H1 (cell line): ENCODE results near the gene NME4. TPM values are rescaled to one million over a fixed set of nuclear protein-coding genes. Genes with fewer than 3 reads are reported as not detected.

ENCODE experiments used
- CTCF ChIA-PET: fragments of 300-600 bp; sonication (Branson Sonifier 250); formaldehyde crosslinking; loops from one replicate; lab custom pipeline; 2021; ENCODE audit not compliant: partially characterized antibody; lab: Charles Lee
- POLR2A ChIA-PET: fragments of 300-600 bp; sonication (Branson Sonifier 250); formaldehyde crosslinking; loops from one replicate; lab custom pipeline; 2021; ENCODE audit warnings: inconsistent platforms; ENCODE audit not compliant: partially characterized antibody; lab: Charles Lee
- DNase-seq, 2 experiments: peaks; one replicate each; pipeline versions ENCODE4 v3.0.0 to v3.0.0-alpha.2; 2010 to 2022; ENCODE audit warnings: low spot score in 2 of 2, low read depth in 1 of 2, mixed read lengths in 1 of 2
- FAIRE-seq: peaks from 2 replicates; lab custom pipeline; 2011; peaks lifted over from hg19 to GRCh38; lab: Jason Lieb, UNC
- H2AFZ ChIP-seq: 2 replicates; pipeline ENCODE4 v1.8.1; 2012; ENCODE audit warnings: low read length, inconsistent platforms
- H2AK5ac ChIP-seq: 2 replicates; pipeline ENCODE4 v1.6.1; 2013; ENCODE audit warnings: low read depth, low read length
- H2BK120ac ChIP-seq: replicated peaks from 2 replicates; pipeline ENCODE3; 2013; ENCODE audit warnings: low read depth, low read length, inconsistent platforms
- H2BK12ac ChIP-seq: 2 replicates; pipeline ENCODE4 v1.6.1; 2013; ENCODE audit warnings: low read depth, low read length
- H2BK15ac ChIP-seq: 2 replicates; pipeline ENCODE4 v1.6.1; 2013; ENCODE audit warnings: low read length
- H2BK20ac ChIP-seq: 2 replicates; pipeline ENCODE4 v1.6.1; 2013; ENCODE audit warnings: low read length
- H2BK5ac ChIP-seq: 2 replicates; pipeline ENCODE4 v1.6.1; 2013; ENCODE audit warnings: low read depth, low read length
- H3K14ac ChIP-seq: 2 replicates; pipeline ENCODE4 v1.6.1; 2013; ENCODE audit warnings: inconsistent platforms; ENCODE audit not compliant: insufficient read length
- H3K18ac ChIP-seq: 2 replicates; pipeline ENCODE4 v1.6.1; 2013; ENCODE audit warnings: low read length; ENCODE audit errors: extremely low read depth
- H3K23ac ChIP-seq: 2 replicates; pipeline ENCODE4 v1.6.1; 2013; ENCODE audit warnings: inconsistent platforms; ENCODE audit not compliant: insufficient read length
- H3K23me2 ChIP-seq: 2 replicates; pipeline ENCODE4 v1.6.1; 2013; ENCODE audit warnings: low read depth, low read length
- H3K27ac ChIP-seq: 2 replicates; pipeline ENCODE4 v1.6.1; 2011; ENCODE audit warnings: low read depth, low read length, inconsistent platforms
- H3K27me3 ChIP-seq, 4 experiments: replicated peaks in 1 of 4; 1 replicate in 1 of 4; 2 replicates in 3 of 4; pipeline versions ENCODE4 v1.6.1 to v1.8.1; 2011 to 2013; ENCODE audit warnings: low read length in 3 of 4, mild to moderate bottlenecking in 3 of 4, inconsistent platforms in 2 of 4, mixed read lengths in 2 of 4, moderate library complexity in 1 of 4; ENCODE audit not compliant: control insufficient read depth in 3 of 4, insufficient read depth in 3 of 4; ENCODE audit errors: extremely low read depth in 1 of 4
- H3K36me3 ChIP-seq, 4 experiments: 2 replicates each; pipeline versions ENCODE4 v1.6.1 to v1.8.1; 2011 to 2013; ENCODE audit warnings: mild to moderate bottlenecking in 4 of 4, low read length in 3 of 4, moderate library complexity in 2 of 4, control low read depth in 1 of 4, inconsistent platforms in 1 of 4; ENCODE audit not compliant: insufficient read depth in 4 of 4, control insufficient read depth in 2 of 4
- H3K4ac ChIP-seq: replicated peaks from 2 replicates; pipeline ENCODE3; 2013; ENCODE audit warnings: low read length, low read depth, mixed read lengths, inconsistent platforms; ENCODE audit not compliant: insufficient read length
- H3K4me1 ChIP-seq, 4 experiments: replicated peaks in 1 of 4; 1 replicate in 1 of 4; 2 replicates in 3 of 4; pipeline versions ENCODE4 v1.6.1 to v1.8.1; 2011 to 2013; ENCODE audit warnings: low read length in 3 of 4, inconsistent platforms in 2 of 4, mixed read lengths in 1 of 4; ENCODE audit not compliant: insufficient read depth in 4 of 4, control insufficient read depth in 3 of 4
- H3K4me2 ChIP-seq, 2 experiments: 2 replicates each; pipeline versions ENCODE4 v1.6.1 to v1.8.1; 2011 to 2013; ENCODE audit warnings: low read depth in 2 of 2, low read length in 2 of 2, control low read depth in 1 of 2, inconsistent platforms in 1 of 2, mild to moderate bottlenecking in 1 of 2; ENCODE audit not compliant: insufficient read depth in 1 of 2
- H3K4me3 ChIP-seq, 4 experiments: fragments of 200-600, 300-600 bp in 1 of 4; sonication (generic), shearing (Covaris generic), sonication (Bioruptor Twin) in 1 of 4; 2 replicates each; pipeline versions ENCODE4 v1.5.1 to v1.8.1; 2011 to 2016; ENCODE audit warnings: low read length in 4 of 4, low read depth in 3 of 4, control low read depth in 2 of 4, inconsistent platforms in 2 of 4, mild to moderate bottlenecking in 2 of 4, mixed read lengths in 1 of 4, moderate library complexity in 1 of 4; ENCODE audit not compliant: insufficient read depth in 2 of 4; ENCODE audit errors: extremely low read depth in 1 of 4
- H3K56ac ChIP-seq: replicated peaks from 2 replicates; pipeline ENCODE3; 2013; ENCODE audit warnings: low read depth, mild to moderate bottlenecking, mixed read lengths, low read length, inconsistent platforms; ENCODE audit not compliant: insufficient read length
- H3K79me1 ChIP-seq: 2 replicates; pipeline ENCODE4 v1.6.1; 2013; ENCODE audit warnings: low read depth, low read length, control low read depth
- H3K79me2 ChIP-seq, 2 experiments: 2 replicates each; pipeline versions ENCODE4 v1.6.1 to v1.8.1; 2012 to 2013; ENCODE audit warnings: low read length in 2 of 2, mild to moderate bottlenecking in 2 of 2, inconsistent platforms in 1 of 2; ENCODE audit not compliant: insufficient read depth in 2 of 2, control insufficient read depth in 1 of 2
- H3K9ac ChIP-seq, 4 experiments: replicated peaks in 1 of 4; 1 replicate in 1 of 4; 2 replicates in 3 of 4; pipeline versions ENCODE4 v1.6.1 to v1.8.1; 2011 to 2013; ENCODE audit warnings: low read depth in 3 of 4, low read length in 3 of 4, control low read depth in 2 of 4, mild to moderate bottlenecking in 2 of 4, moderate library complexity in 2 of 4, inconsistent platforms in 1 of 4; ENCODE audit errors: extremely low read depth in 1 of 4
- H3K9me3 ChIP-seq, 2 experiments: 2 replicates each; pipeline versions ENCODE4 v1.6.1 to v1.8.1; 2012 to 2013; ENCODE audit warnings: mild to moderate bottlenecking in 2 of 2, moderate library complexity in 2 of 2, control low read depth in 1 of 2, inconsistent platforms in 1 of 2, low read depth in 1 of 2, low read length in 1 of 2, mixed read lengths in 1 of 2; ENCODE audit not compliant: insufficient read depth in 2 of 2
- H4K20me1 ChIP-seq, 2 experiments: replicated peaks in 1 of 2; 2 replicates each; pipeline versions ENCODE3 to v1.8.1; 2011 to 2013; ENCODE audit warnings: inconsistent platforms in 2 of 2, low read length in 2 of 2, mild to moderate bottlenecking in 1 of 2; ENCODE audit not compliant: insufficient read depth in 2 of 2, control insufficient read depth in 1 of 2
- H4K5ac ChIP-seq: 2 replicates; pipeline ENCODE4 v1.6.1; 2013; ENCODE audit warnings: low read length, low read depth, mixed read lengths, inconsistent platforms; ENCODE audit not compliant: insufficient read length
- H4K8ac ChIP-seq: 2 replicates; pipeline ENCODE4 v1.8.0; 2013; ENCODE audit warnings: mild to moderate bottlenecking, moderate library complexity, low read length, inconsistent platforms; ENCODE audit not compliant: insufficient read depth; ENCODE audit errors: extremely low read depth
- H4K91ac ChIP-seq: replicated peaks from 2 replicates; pipeline ENCODE3; 2013; ENCODE audit warnings: low read length, mixed read lengths, inconsistent platforms; ENCODE audit not compliant: insufficient read length
- CBX8 ChIP-seq: fragments of 300-800, 300-1000 bp; sonication (generic); IDR thresholded peaks from 2 replicates; pipeline ENCODE4 v1.7.1; 2016; ENCODE audit warnings: low read depth, low read length, borderline replicate concordance
- CREB1 ChIP-seq: IDR thresholded peaks from 2 replicates; pipeline ENCODE4 v1.6.1; 2012; ENCODE audit warnings: inconsistent platforms
- KDM5A ChIP-seq: fragments of 200-600 bp; IDR thresholded peaks from 2 replicates; pipeline ENCODE4 v1.7.1; 2012; ENCODE audit warnings: mild to moderate bottlenecking, low read length, inconsistent platforms, mixed read lengths
- SUZ12 ChIP-seq: fragments of 200-600 bp; sonication (generic); IDR thresholded peaks from 2 replicates; pipeline ENCODE4 v1.6.1; 2012; ENCODE audit warnings: mild to moderate bottlenecking, inconsistent platforms, low read length, moderate library complexity, mixed read lengths
- WGBS, 2 experiments: shearing (Covaris generic) in 1 of 2; methylation state at CpG; one replicate each; pipeline versions ENCODE4 v1.1.6 to v1.1.7; 2013 to 2015; ENCODE audit warnings: low lambda C conversion rate in 2 of 2, mixed read lengths in 2 of 2, inconsistent platforms in 1 of 2, low coverage in 1 of 2, missing lambda C conversion rate in 1 of 2; ENCODE audit not compliant: insufficient replicate concordance in 2 of 2, insufficient coverage in 1 of 2, insufficient read length in 1 of 2; ENCODE audit errors: extremely low coverage in 1 of 2, missing lambda C conversion rate in 1 of 2; 5-methylcytosine and 5-hydroxymethylcytosine counted together
- polyA plus RNA-seq, 7 experiments: library from polyadenylated mRNA; depleted of rRNA in 3 of 7; stranded (reverse) in 5 of 7; unstranded in 2 of 7; fragments of >200 nt in 5 of 7; fragments of 200-250 nt in 2 of 7; gene quantifications; 1 replicate in 5 of 7; 2 replicates in 1 of 7; 4 replicates in 1 of 7; pipeline versions ENCODE4 v1.2.1 to v1.2.3, GENCODE V29; 2011 to 2013; ENCODE audit warnings: missing spikeins in 2 of 7, mixed read lengths in 2 of 7
- total RNA-seq: library from RNA; stranded (reverse); fragmentation: NEBNext Ultra II Directional; extraction: Animal tissue kit (Norgen Biotek cat#: 25700); gene quantifications from 2 replicates; pipeline ENCODE4 v1.2.1, GENCODE V29; 2021
- TF ChIP-seq, protein P1 (sequence below), 3 experiments: IDR thresholded peaks; 1 replicate in 2 of 3; 2 replicates in 1 of 3; pipeline versions ENCODE4 v1.5.1 to v1.6.1; 2011; ENCODE audit warnings: low read length in 3 of 3, mild to moderate bottlenecking in 3 of 3, inconsistent platforms in 2 of 3, low read depth in 1 of 3, moderate library complexity in 1 of 3; ENCODE audit not compliant: insufficient read depth in 1 of 3; ENCODE audit errors: control extremely low read depth in 1 of 3

The NME4 gene
- total and polyA plus RNA-seq, 2 of the 8 experiments (the other 6 are each of a cell fraction or from before 2014, with no cell fraction given), result 408 to 863 TPM

DNA sequence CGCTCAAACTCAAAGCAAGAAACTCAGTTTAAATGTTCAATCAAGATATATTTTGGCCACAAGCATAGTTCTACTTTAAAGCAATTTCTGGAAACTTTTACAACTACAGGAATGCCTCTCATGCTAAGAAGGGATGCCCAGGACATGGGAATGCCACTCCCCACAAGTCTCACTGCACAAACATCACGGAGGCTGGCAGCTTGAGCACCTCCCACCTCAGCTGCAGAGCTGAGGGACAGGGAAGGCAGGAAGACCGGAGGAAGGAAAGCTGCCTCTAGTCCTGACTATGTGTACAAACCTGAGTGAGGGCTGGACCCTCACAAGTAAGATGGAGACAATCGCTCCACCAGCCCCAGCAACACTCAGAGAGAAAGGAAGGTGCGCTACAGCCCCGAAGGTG lies 49.8 kb upstream of the NME4 start:
- Histone ChIP-seq H2AK5ac (no peak overlapping the region; the same call in 1 of the 2 replicates), H2BK15ac (no peak overlapping the region), H3K56ac (no peak overlapping the region), H3K27me3 (no peaks in the 10 kb centered on the region), H3K4ac (no peak overlapping the region), H3K79me1 (peaks cover 40% of the 10 kb centered on the region), H3K4me3 (no peak overlapping the region), H2BK120ac (no peak overlapping the region), H3K79me2 (peaks cover 21 to 90% of the 10 kb centered on the region in 2 experiments; a peak in 3 of 4 replicates), H3K9ac (no peak overlapping the region), H4K20me1 (peaks cover 19 to 42% of the 10 kb centered on the region in 2 experiments), H3K18ac (no peak overlapping the region), H2BK5ac (no peak overlapping the region; the same call in 1 of the 2 replicates), H3K27ac (no peak overlapping the region), H4K5ac (no peak overlapping the region), H3K36me3 (peaks cover 7 to 24% (median 10%) of the 10 kb centered on the region in 4 experiments; a peak in 6 of 8 replicates), H2AFZ (no peak overlapping the region)
- FAIRE-seq (no peak), DNase-seq (no peak)
- no peak for TF ChIP-seq CBX8
- TF ChIP-seq CREB1, result no peak
- no peak for TF ChIP-seq KDM5A
- TF ChIP-seq, protein P1, sequence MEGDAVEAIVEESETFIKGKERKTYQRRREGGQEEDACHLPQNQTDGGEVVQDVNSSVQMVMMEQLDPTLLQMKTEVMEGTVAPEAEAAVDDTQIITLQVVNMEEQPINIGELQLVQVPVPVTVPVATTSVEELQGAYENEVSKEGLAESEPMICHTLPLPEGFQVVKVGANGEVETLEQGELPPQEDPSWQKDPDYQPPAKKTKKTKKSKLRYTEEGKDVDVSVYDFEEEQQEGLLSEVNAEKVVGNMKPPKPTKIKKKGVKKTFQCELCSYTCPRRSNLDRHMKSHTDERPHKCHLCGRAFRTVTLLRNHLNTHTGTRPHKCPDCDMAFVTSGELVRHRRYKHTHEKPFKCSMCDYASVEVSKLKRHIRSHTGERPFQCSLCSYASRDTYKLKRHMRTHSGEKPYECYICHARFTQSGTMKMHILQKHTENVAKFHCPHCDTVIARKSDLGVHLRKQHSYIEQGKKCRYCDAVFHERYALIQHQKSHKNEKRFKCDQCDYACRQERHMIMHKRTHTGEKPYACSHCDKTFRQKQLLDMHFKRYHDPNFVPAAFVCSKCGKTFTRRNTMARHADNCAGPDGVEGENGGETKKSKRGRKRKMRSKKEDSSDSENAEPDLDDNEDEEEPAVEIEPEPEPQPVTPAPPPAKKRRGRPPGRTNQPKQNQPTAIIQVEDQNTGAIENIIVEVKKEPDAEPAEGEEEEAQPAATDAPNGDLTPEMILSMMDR (IDR thresholded peaks at IDR 0.05; ENCODE audit: control extremely low read depth in 1 of 3, insufficient read depth in 1 of 3, low read depth in 1 of 3, low read length in 3 of 3), result no peak
- no peak for TF ChIP-seq SUZ12
- TF ChIP-seq, all 59 proteins: peak for 0
- 91% methylated on average over 6 of the region's 6 CpGs; no CpG with 5 or more reads in 1 of the 2 experiments for WGBS, 2 experiments
- H2BK20ac ChIP-seq, result no peak overlapping the region
- H3K23me2 ChIP-seq, result peaks cover 2% of the 10 kb centered on the region; the same call in 1 of the 2 replicates
- H3K9me3 ChIP-seq, result no peaks in the 10 kb centered on the region
- no peak overlapping the region for H3K23ac ChIP-seq
- no peak overlapping the region for H3K14ac ChIP-seq
- CTCF ChIA-PET, result interaction anchor here (1.0 to 2.4 kb wide), 4 partner anchors 10 to 37 kb away, joined by 3 to 12 read pairs (median 4); no protein-coding TSS in a partner anchor
- no peak overlapping the region for H2BK12ac ChIP-seq
- POLR2A ChIA-PET, result interaction anchor here (1.5 kb wide), 1 partner anchor 16 kb away, joined by 3 read pairs; no protein-coding TSS in a partner anchor
- no peak overlapping the region for H4K91ac ChIP-seq
- H4K8ac ChIP-seq, result no peak overlapping the region
- H3K4me2 ChIP-seq, result no peak overlapping the region
- peaks cover 0 to 2% (median 0%) of the 10 kb centered on the region in 4 experiments; a peak in 2 of 7 replicates for H3K4me1 ChIP-seq
